Naive B cell (primary cell): ENCODE measurements around the gene WFIKKN1. TPM values are rescaled to one million over a fixed set of nuclear protein-coding genes. Genes with fewer than 3 reads are reported as not detected.
A peak's percentile ranks its signal among the peaks of the same experiment; 100 is the strongest.

Source experiments
- ATAC-seq, 2 donors: fragments of 150-1000 bp; cut with Tn5 transposase; 2 replicates each; pipeline ENCODE4 v1.10.0; 2021; ENCODE audit warnings: low read depth in 2 of 2, mild to moderate bottlenecking in 2 of 2, moderate library complexity in 2 of 2
- DNase-seq: peaks from one replicate; pipeline ENCODE4 v3.0.0; 2022
- H3K27ac Mint-ChIP-seq, 6 donors: one replicate each; pipeline ENCODE4 v1.8.0; 2020 to 2022; ENCODE audit warnings: mild to moderate bottlenecking in 6 of 6, mixed read lengths in 6 of 6, moderate library complexity in 5 of 6, inconsistent platforms in 2 of 6
- H3K27me3 Mint-ChIP-seq, 3 donors: one replicate each; pipeline ENCODE4 v1.8.0; 2021 to 2022; ENCODE audit warnings: mixed read lengths in 3 of 3, mild to moderate bottlenecking in 1 of 3
- H3K36me3 Mint-ChIP-seq, 2 donors: one replicate each; pipeline ENCODE4 v1.8.0; 2020 to 2022; ENCODE audit warnings: mixed read lengths in 2 of 2, inconsistent platforms in 1 of 2, mild to moderate bottlenecking in 1 of 2
- H3K4me1 Mint-ChIP-seq, 3 donors: one replicate each; pipeline ENCODE4 v1.8.0; 2020 to 2022; ENCODE audit warnings: mixed read lengths in 3 of 3, inconsistent platforms in 1 of 3, mild to moderate bottlenecking in 1 of 3, moderate library complexity in 1 of 3
- H3K4me3 Mint-ChIP-seq, 8 donors: one replicate each; pipeline ENCODE4 v1.8.0; 2020 to 2022; ENCODE audit warnings: mild to moderate bottlenecking in 8 of 8, mixed read lengths in 8 of 8, moderate library complexity in 8 of 8, inconsistent platforms in 2 of 8
- H3K9me3 Mint-ChIP-seq, 7 donors: one replicate each; pipeline ENCODE4 v1.8.0; 2020 to 2022; ENCODE audit warnings: mixed read lengths in 7 of 7, mild to moderate bottlenecking in 5 of 7, inconsistent platforms in 2 of 7, moderate library complexity in 1 of 7
- polyA plus RNA-seq, 6 donors: library from polyadenylated mRNA; unstranded; fragments of 300-500 nt; fragmentation: Illumina TruSeq; gene quantifications; one replicate each; pipeline ENCODE4 v1.2.3, GENCODE V29; 2021; ENCODE audit warnings: low read depth in 6 of 6

The WFIKKN1 gene
- polyA plus RNA-seq, 6 donors from 2014 or later: not detected

DNA sequence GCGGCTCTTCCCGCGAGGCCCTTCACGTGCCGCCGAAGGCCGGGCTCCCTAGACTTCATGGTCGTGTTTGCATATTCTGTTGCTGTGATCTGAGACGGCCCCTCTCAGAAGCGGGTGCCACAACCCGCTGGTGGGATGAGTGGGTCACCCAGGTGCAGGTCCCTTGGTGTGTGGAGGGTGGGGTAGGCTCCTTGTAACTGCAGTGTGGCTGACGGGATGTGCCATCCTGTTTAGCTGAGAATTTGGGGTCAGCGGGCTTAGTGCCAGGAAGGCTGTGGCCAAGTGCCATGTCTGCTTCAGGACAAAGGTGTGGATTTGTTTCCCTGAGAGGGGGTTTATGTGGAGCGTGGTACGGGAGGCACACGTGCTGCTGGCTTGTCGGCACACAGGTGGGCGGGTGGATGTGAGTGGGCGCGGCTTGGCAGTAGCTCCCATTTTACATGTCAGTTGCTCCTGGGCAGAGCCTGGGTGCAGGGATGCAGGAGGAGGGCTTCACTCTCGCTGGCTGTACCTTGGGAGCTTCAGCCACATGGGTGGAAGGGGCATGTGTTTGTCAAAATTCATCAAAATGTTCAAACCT lies 9.2 kb upstream of the WFIKKN1 start:
- Mint-ChIP-seq H3K27ac (peak overlapping the region in 2 of 6 donors; percentile 3 to 81), H3K4me3 (no peak overlapping the region), H3K4me1 (peaks cover 0 to 3% (median 0%) of the 10 kb centered on the region in 3 donors), H3K9me3 (no peaks in the 10 kb centered on the region), H3K36me3 (no peaks in the 10 kb centered on the region), H3K27me3 (no peaks in the 10 kb centered on the region)
- ATAC-seq: no peak
- DNase-seq: no peak

DNA sequence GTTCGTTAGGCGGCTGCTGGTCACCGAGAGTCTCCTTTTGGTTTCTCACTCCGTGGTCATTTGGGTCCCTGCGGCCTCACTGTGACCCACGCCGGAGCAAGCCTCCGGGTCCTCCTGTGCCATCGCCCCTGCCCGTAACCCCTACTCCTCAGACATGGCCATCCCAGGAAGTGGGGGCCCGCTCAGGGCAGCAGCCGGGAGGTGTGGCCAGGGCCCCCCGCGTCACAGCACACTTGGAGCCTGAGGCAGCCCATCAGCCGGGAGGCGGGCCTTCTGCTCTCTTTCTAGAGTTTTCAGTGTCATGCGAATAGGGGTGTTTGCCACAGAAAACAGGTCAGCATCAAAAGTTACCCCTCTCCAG lies 7.9 kb upstream of the WFIKKN1 start:
- Mint-ChIP-seq H3K9me3 (no peaks in the 10 kb centered on the region), H3K36me3 (no peaks in the 10 kb centered on the region), H3K4me3 (no peak overlapping the region), H3K4me1 (peaks cover 0 to 3% (median 0%) of the 10 kb centered on the region in 3 donors), H3K27me3 (no peaks in the 10 kb centered on the region), H3K27ac (no peak overlapping the region)
- DNase-seq (no peak), ATAC-seq (no peak)

DNA sequence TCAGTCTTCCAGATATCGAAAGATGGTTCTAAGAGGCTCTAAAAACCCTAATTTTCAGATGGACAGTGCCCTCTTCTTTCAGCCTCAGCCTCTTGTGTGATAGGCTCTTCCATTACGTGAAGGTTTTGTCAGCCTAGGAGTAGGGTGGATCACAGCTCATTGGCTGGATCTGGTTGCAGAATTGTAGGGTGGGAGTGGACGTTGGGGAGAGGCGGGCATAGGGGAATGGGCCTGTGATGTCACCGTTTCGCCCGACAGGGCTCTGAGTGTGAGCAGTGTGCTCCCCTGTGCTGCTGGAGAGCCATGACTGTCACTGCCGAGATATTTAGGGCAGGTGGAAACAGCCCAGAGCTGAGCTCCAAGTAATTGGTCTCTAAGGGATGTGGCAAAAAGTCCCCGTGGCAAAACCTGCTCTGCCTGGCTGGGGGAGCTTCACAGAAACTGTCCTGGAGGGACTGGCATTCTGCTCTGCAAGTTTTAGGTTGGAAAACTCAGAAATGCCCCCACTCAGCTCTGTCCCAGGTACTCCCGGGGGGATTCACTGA lies 6.2 kb upstream of the WFIKKN1 start:
- Mint-ChIP-seq H3K4me1 (peaks cover 0 to 3% (median 0%) of the 10 kb centered on the region in 3 donors), H3K9me3 (no peaks in the 10 kb centered on the region), H3K27me3 (no peaks in the 10 kb centered on the region), H3K27ac (no peak overlapping the region), H3K36me3 (no peaks in the 10 kb centered on the region), H3K4me3 (no peak overlapping the region)
- no peak for ATAC-seq
- DNase-seq: no peak

- no peaks in the 10 kb centered on the region for H3K36me3 Mint-ChIP-seq
Observed at GRCh38 chr16:625117-625976, 5.4 kb upstream of the WFIKKN1 start.

GRCh38 chr16:625977-626765 lies 4.6 kb upstream of the WFIKKN1 start:
- Mint-ChIP-seq H3K4me3 (no peak overlapping the region), H3K27ac (peak overlapping the region in 1 of 6 donors; percentile 59), H3K4me1 (peaks cover 0 to 3% (median 0%) of the 10 kb centered on the region in 3 donors), H3K27me3 (no peaks in the 10 kb centered on the region), H3K36me3 (no peaks in the 10 kb centered on the region), H3K9me3 (no peaks in the 10 kb centered on the region)
- ATAC-seq (no peak), DNase-seq (no peak)

More at GRCh38 chr16:625117-625976, 5.4 kb upstream of the WFIKKN1 start:
- ATAC-seq: no peak
- peaks cover 0 to 3% (median 0%) of the 10 kb centered on the region in 3 donors for H3K4me1 Mint-ChIP-seq
- no peaks in the 10 kb centered on the region for H3K9me3 Mint-ChIP-seq
- no peak overlapping the region for H3K27ac Mint-ChIP-seq
- no peak for DNase-seq
- H3K27me3 Mint-ChIP-seq: no peaks in the 10 kb centered on the region
- H3K4me3 Mint-ChIP-seq: no peak overlapping the region

DNA sequence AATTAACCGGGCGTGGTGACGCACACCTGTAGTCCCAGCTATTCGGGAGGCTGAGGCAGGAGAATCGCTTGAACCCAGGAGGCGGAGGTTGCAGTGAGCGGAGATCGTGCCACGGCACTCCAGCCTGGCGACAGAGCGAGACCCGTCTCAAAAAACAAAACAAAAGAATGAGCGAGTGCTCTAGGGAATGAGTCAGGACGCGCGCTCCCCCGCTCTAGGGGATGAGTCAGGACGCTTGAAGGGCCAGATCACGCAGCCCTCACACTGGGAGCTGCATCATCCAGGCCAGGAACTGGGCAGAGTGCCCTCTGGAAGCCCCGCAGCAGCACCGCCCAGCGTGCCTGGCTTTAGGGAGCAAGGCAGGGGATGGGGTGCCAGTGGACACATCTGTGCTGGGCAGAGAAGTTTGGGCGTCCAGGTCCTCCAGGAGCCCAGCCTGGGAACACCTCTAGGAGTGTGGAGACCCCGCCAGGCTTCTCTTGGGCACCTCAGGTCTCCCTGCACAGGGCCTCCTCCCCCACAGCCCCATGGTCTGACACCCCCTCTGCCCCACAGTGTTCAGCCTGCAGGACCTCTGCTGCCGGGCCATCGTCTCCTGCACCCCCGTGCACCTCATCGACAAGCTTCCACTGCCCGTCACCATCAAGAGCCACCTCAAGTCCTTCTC lies 3.9 kb upstream of the WFIKKN1 start:
- no peaks in the 10 kb centered on the region for H3K36me3 Mint-ChIP-seq
- no peak overlapping the region for H3K4me3 Mint-ChIP-seq

GRCh38 chr16:627454-628239 lies 3.1 kb upstream of the WFIKKN1 start:
- H3K4me3 Mint-ChIP-seq: no peak overlapping the region
- H3K27ac Mint-ChIP-seq: no peak overlapping the region
- H3K4me1 Mint-ChIP-seq: no peaks in the 10 kb centered on the region
- no peaks in the 10 kb centered on the region for H3K36me3 Mint-ChIP-seq
- DNase-seq: no peak
- H3K9me3 Mint-ChIP-seq: no peaks in the 10 kb centered on the region
- no peak for ATAC-seq
- no peaks in the 10 kb centered on the region for H3K27me3 Mint-ChIP-seq

More for the DNA sequence above, 3.9 kb upstream of the WFIKKN1 start:
- H3K27me3 Mint-ChIP-seq: no peaks in the 10 kb centered on the region
- H3K27ac Mint-ChIP-seq: peak overlapping the region in 1 of 6 donors; percentile 59
- DNase-seq (no peak), ATAC-seq (no peak)
- H3K4me1 Mint-ChIP-seq: no peaks in the 10 kb centered on the region
- no peaks in the 10 kb centered on the region for H3K9me3 Mint-ChIP-seq

DNA sequence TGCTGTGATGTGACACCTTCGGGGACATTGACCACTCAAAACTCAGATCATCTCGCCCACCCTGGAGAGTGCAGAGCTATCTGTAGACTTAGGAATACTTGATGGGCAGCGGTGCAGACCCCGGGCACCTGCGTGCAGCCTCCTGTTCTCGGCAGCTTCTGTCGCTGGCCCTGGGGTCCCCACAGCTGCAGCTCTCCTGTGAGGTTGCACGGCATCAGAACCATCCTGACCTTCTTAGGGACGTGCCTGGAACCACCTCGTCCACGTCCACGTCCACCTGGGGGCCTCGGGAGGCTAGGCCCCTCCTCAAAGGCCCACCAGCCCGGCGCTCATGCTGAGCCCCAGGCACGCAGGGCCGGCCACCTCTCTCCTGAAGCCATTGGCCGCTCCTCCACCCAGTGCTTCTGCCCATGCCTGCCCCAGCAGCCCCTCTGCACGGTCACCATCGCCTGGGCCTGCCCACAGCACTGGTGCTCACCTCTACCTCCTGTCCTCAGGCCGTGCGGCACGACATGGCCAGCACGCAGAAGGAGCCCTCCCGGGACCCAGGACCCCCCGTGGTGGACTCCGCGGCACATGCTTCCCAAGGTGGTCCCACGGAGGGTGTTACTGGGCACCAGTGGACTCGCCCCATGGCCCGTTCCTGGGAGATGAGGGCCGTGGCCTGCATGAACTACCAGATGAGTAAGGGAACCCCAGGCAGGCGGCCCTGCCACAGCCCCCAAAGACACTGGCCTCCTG lies 2.3 kb upstream of the WFIKKN1 start:
- H3K27me3 Mint-ChIP-seq: no peaks in the 10 kb centered on the region
- H3K4me1 Mint-ChIP-seq: no peaks in the 10 kb centered on the region
- ATAC-seq (no peak), DNase-seq (no peak)
- H3K4me3 Mint-ChIP-seq: no peak overlapping the region
- no peaks in the 10 kb centered on the region for H3K36me3 Mint-ChIP-seq
- H3K27ac Mint-ChIP-seq: peak overlapping the region in 1 of 6 donors; percentile 76
- H3K9me3 Mint-ChIP-seq: no peaks in the 10 kb centered on the region

- Mint-ChIP-seq H3K4me1 (no peaks in the 10 kb centered on the region), H3K4me3 (peak overlapping the region in 2 of 8 donors; percentile 7 to 16), H3K9me3 (no peaks in the 10 kb centered on the region), H3K36me3 (no peaks in the 10 kb centered on the region), H3K27ac (peak overlapping the region in 1 of 6 donors; percentile 76), H3K27me3 (no peaks in the 10 kb centered on the region)
- ATAC-seq (no peak), DNase-seq (no peak)
Observed at GRCh38 chr16:629185-629832, 1.5 kb upstream of the WFIKKN1 start.

DNA sequence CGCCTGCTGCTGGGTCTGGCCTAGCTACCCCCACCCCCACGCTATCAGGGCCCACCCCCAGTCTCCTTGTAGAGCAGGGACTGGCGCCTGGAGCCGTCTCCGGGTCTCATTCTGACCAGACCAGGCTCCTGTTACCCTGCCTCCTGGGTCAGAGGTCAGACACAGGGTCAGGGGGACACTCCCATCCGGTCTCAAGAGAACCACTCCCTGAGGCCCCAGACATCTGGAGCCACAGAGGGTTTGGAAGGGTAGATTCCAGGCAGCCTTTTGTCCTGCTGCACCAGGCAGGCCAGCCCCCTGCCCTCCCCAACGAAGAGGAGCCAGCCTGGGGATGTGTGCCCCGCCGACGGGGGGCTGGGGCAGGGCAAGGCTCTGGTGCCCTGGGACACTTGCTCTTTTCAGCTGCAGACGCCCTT lies 944 bp upstream of the WFIKKN1 start:
- DNase-seq: no peak
- ATAC-seq: no peak
- Mint-ChIP-seq H3K4me3 (peak overlapping the region in 1 of 8 donors; percentile 7), H3K36me3 (no peaks in the 10 kb centered on the region), H3K27ac (no peak overlapping the region), H3K4me1 (peaks cover 0 to 4% (median 1%) of the 10 kb centered on the region in 3 donors), H3K9me3 (no peaks in the 10 kb centered on the region), H3K27me3 (no peaks in the 10 kb centered on the region)

DNA sequence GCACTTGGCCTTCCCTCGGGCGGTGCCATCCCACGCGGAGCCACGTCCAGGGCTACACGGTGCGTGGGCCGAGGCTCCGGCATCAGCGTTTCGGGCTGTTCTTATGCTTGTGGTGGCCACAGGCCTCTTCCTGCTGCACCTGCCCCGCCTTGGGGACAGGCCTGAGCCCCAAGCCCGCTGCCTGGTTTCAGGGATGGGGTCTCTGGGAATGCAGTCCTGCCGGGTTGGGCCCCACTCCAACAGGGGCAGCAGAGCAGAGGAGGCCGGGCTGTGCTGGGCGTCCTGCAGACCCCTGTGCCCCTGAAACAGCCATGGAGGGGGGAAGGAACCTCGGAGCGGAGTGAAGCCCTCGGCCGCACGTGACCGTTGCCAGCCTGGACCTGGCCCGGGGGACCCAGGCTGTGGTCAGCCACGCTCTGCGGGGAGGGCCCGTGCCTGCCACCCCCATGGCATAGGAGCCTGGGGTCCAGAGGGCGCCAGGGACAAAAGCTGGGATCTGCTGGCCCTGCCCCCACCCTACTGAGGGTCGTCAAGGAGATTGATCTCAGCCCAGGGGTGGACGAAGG lies 453 bp upstream of the WFIKKN1 start:
- Mint-ChIP-seq H3K9me3 (no peaks in the 10 kb centered on the region), H3K4me1 (peaks cover 0 to 7% (median 3%) of the 10 kb centered on the region in 3 donors), H3K27me3 (no peaks in the 10 kb centered on the region), H3K36me3 (no peaks in the 10 kb centered on the region), H3K4me3 (no peak overlapping the region), H3K27ac (no peak overlapping the region)
- ATAC-seq (no peak), DNase-seq (no peak)
